Gastrocnemius medialis (tissue), 4 donors: ENCODE results near the gene SAP30. TPM values are rescaled to one million over a fixed set of nuclear protein-coding genes. Genes with fewer than 3 reads are reported as not detected.
A peak's percentile ranks its signal among the peaks of the same experiment; 100 is the strongest.

ENCODE experiments used
- ATAC-seq, 2 donors: fragments of 150-250 bp; one replicate each; pipeline ENCODE4 v1.9.1; 2016
- DNase-seq, 2 donors: peaks; one replicate each; pipeline ENCODE4 v3.0.0-alpha.2; 2019
- H3K27ac ChIP-seq, 4 donors: fragments of 200-600 bp; sonication (generic); 1 replicate in 1 of 4; 2 replicates in 3 of 4; pipeline ENCODE4 v1.5.1; 2016 to 2018; ENCODE audit warnings: mild to moderate bottlenecking in 2 of 4, moderate library complexity in 1 of 4
- H3K27me3 ChIP-seq, 3 donors: fragments of 200-600 bp; sonication (generic) in 2 of 3; 1 replicate in 1 of 3; 2 replicates in 2 of 3; pipeline versions ENCODE4 v1.5.1 to v1.6.0; 2016 to 2019; ENCODE audit warnings: mild to moderate bottlenecking in 1 of 3, moderate library complexity in 1 of 3
- H3K36me3 ChIP-seq, 2 donors: fragments of 200-600 bp; sonication (generic) in 1 of 2; one replicate each; pipeline ENCODE4 v1.5.1; 2017 to 2018
- H3K4me1 ChIP-seq, 2 donors: fragments of 200-600 bp; sonication (generic) in 1 of 2; one replicate each; pipeline ENCODE4 v1.5.1; 2016 to 2017; ENCODE audit warnings: mild to moderate bottlenecking in 2 of 2
- H3K4me3 ChIP-seq, 4 donors: fragments of 200-600 bp; sonication (generic) in 3 of 4; 1 replicate in 1 of 4; 2 replicates in 3 of 4; pipeline ENCODE4 v1.5.1; 2016 to 2019; ENCODE audit warnings: mild to moderate bottlenecking in 2 of 4
- H3K9me3 ChIP-seq, 3 donors: fragments of 200-600 bp; sonication (generic) in 2 of 3; 1 replicate in 1 of 3; 2 replicates in 2 of 3; pipeline ENCODE4 v1.5.1; 2016 to 2019
- POLR2A ChIP-seq, 2 donors: fragments of 450-650 bp; IDR thresholded peaks; one replicate each; pipeline ENCODE4 v1.6.1; 2017; ENCODE audit warnings: antibody characterized with exemption in 2 of 2, mild to moderate bottlenecking in 2 of 2, moderate library complexity in 2 of 2
- in situ Hi-C, 4 donors: fragments of 200-750 bp; cut with MboI; loops; one replicate each; pipeline versions ENCODE4 v1.15.0 to v1.8.0; 2017; ENCODE audit warnings: low sequenced_read_pairs in 4 of 4
- intact Hi-C: fragments of 100-400 bp; cut with DNase I; formaldehyde crosslinking; loops from one replicate; pipeline ENCODE4 v1.15.1; 2023; ENCODE audit warnings: low total_unique reads
- total RNA-seq, 4 donors: library from RNA; depleted of rRNA; stranded (reverse); fragments of >200 nt; gene quantifications; one replicate each; pipeline versions ENCODE4 v1.1.0 to v1.2.3, GENCODE V29; 2016
- TF ChIP-seq, protein P1 (sequence below), 5 experiments: fragments of 450-650 bp in 3 of 5; fragments of 200-600 bp in 2 of 5; sonication (generic) in 2 of 5; IDR thresholded peaks in 4 of 5; conservative IDR thresholded peaks in 1 of 5; 1 replicate in 4 of 5; 2 replicates in 1 of 5; pipeline ENCODE4 v1.5.1; 2016 to 2019; ENCODE audit warnings: antibody characterized with exemption in 5 of 5, mild to moderate bottlenecking in 3 of 5, moderate library complexity in 3 of 5

The SAP30 gene
- total RNA-seq, 4 donors from 2014 or later = 13.3 to 24.8 (median 18.2) TPM

DNA sequence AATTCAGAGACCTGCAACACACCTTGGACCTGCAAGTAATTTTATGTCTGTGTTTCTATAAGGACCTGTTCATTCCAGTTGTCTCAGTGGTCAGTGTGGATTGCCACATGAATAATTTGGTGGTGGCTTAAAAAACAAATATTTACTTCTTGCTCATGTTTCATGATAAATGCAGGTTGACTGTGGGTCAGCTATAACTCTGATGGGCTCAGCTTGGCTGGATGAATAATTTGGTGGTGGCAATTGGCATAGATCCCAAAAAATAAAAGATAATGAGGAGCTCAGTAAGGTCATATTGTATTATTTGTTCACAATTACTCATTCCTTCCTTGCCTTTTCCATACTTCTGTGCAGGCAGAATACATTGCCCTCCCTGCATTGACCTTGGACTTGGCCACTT lies 47.1 kb downstream of the SAP30 start:
- H3K27ac ChIP-seq = no peak overlapping the region
- TF ChIP-seq POLR2A (IDR thresholded peaks at IDR 0.05) = no peak
- TF ChIP-seq, protein P1, sequence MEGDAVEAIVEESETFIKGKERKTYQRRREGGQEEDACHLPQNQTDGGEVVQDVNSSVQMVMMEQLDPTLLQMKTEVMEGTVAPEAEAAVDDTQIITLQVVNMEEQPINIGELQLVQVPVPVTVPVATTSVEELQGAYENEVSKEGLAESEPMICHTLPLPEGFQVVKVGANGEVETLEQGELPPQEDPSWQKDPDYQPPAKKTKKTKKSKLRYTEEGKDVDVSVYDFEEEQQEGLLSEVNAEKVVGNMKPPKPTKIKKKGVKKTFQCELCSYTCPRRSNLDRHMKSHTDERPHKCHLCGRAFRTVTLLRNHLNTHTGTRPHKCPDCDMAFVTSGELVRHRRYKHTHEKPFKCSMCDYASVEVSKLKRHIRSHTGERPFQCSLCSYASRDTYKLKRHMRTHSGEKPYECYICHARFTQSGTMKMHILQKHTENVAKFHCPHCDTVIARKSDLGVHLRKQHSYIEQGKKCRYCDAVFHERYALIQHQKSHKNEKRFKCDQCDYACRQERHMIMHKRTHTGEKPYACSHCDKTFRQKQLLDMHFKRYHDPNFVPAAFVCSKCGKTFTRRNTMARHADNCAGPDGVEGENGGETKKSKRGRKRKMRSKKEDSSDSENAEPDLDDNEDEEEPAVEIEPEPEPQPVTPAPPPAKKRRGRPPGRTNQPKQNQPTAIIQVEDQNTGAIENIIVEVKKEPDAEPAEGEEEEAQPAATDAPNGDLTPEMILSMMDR (IDR thresholded peaks at IDR 0.05 in 4 of 5, conservative IDR thresholded peaks at IDR 0.05 in 1 of 5) = no peak
- no peak for DNase-seq
- H3K4me3 ChIP-seq = no peak overlapping the region
- no peaks in the 10 kb centered on the region for H3K9me3 ChIP-seq
- in situ Hi-C loops = loop anchor here (5.0 to 25.0 kb wide), 4 partner anchors 101 to 406 kb away; no protein-coding TSS in a partner anchor
- no peaks in the 10 kb centered on the region for H3K4me1 ChIP-seq
- no peaks in the 10 kb centered on the region for H3K27me3 ChIP-seq
- no peaks in the 10 kb centered on the region for H3K36me3 ChIP-seq
- no peak for ATAC-seq
- intact Hi-C loops = loop anchor here (1.0 to 5.0 kb wide), 3 partner anchors 99 to 406 kb away; no protein-coding TSS in a partner anchor

GRCh38 chr4:173418639-173419038 lies 47.9 kb downstream of the SAP30 start:
- ATAC-seq = no peak
- no peaks in the 10 kb centered on the region for H3K36me3 ChIP-seq
- H3K4me1 ChIP-seq = no peaks in the 10 kb centered on the region
- H3K4me3 ChIP-seq = no peak overlapping the region
- TF ChIP-seq POLR2A (IDR thresholded peaks at IDR 0.05) = no peak
- TF ChIP-seq, protein P1 (IDR thresholded peaks at IDR 0.05 in 4 of 5, conservative IDR thresholded peaks at IDR 0.05 in 1 of 5) = no peak
- in situ Hi-C loops = loop anchor here (5.0 to 25.0 kb wide), 4 partner anchors 101 to 406 kb away; no protein-coding TSS in a partner anchor
- H3K27ac ChIP-seq = no peak overlapping the region
- H3K27me3 ChIP-seq = no peaks in the 10 kb centered on the region
- no peak for DNase-seq
- intact Hi-C loops = loop anchor here (5.0 kb wide), 1 partner anchor 406 kb away; no protein-coding TSS in a partner anchor
- H3K9me3 ChIP-seq = no peaks in the 10 kb centered on the region

- Histone ChIP-seq H3K27ac (no peak overlapping the region), H3K4me3 (no peak overlapping the region)
- DNase-seq = no peak
These were observed 49.6 kb downstream of the SAP30 start for GRCh38 chr4:173420324-173420752.

GRCh38 chr4:173420801-173421200 lies 50.0 kb downstream of the SAP30 start:
- no peaks in the 10 kb centered on the region for H3K36me3 ChIP-seq
- ATAC-seq (no peak), DNase-seq (no peak)
- H3K27ac ChIP-seq = no peak overlapping the region
- no peak overlapping the region for H3K4me3 ChIP-seq
- H3K4me1 ChIP-seq = no peaks in the 10 kb centered on the region
- no peaks in the 10 kb centered on the region for H3K27me3 ChIP-seq
- no peak for TF ChIP-seq POLR2A (IDR thresholded peaks at IDR 0.05)
- TF ChIP-seq, protein P1 (IDR thresholded peaks at IDR 0.05 in 4 of 5, conservative IDR thresholded peaks at IDR 0.05 in 1 of 5) = no peak
- in situ Hi-C loops (loop anchor here in 3 of 4 donors (5.0 to 25.0 kb wide), 2 partner anchors 72 to 408 kb away; no protein-coding TSS in a partner anchor), intact Hi-C loops (loop anchor here (2.0 kb wide), 1 partner anchor 74 kb away; no protein-coding TSS in a partner anchor)
- H3K9me3 ChIP-seq = no peaks in the 10 kb centered on the region

More at GRCh38 chr4:173420324-173420752, 49.6 kb downstream of the SAP30 start:
- H3K4me1 ChIP-seq = no peaks in the 10 kb centered on the region
- no peaks in the 10 kb centered on the region for H3K36me3 ChIP-seq
- no peak for ATAC-seq
- no peaks in the 10 kb centered on the region for H3K9me3 ChIP-seq
- H3K27me3 ChIP-seq = no peaks in the 10 kb centered on the region
- intact Hi-C loops = loop anchor here (2.0 kb wide), 1 partner anchor 74 kb away; no protein-coding TSS in a partner anchor
- in situ Hi-C loops = loop anchor here in 3 of 4 donors (5.0 to 25.0 kb wide), 2 partner anchors 72 to 408 kb away; no protein-coding TSS in a partner anchor
- TF ChIP-seq, protein P1 (IDR thresholded peaks at IDR 0.05 in 4 of 5, conservative IDR thresholded peaks at IDR 0.05 in 1 of 5) = peak in 1 of 5 experiments; percentile 40
- TF ChIP-seq POLR2A (IDR thresholded peaks at IDR 0.05) = no peak
